Measurements from ENCODE around the gene RHBG.
"Not testable (repeated sequence)": the region's sequence is repeated elsewhere in the genome, so short reads cannot be mapped to it uniquely, and the experiment has no call there.

RHBG gene

GRCh38 chr1:156368889-156369684, at the start of gene RHBG:
TSS of gene RHBG (plus strand) at chr1:156369211. CDS start at chr1:156369250, 39 bp downstream.
- DNase-seq (ENCODE audit: low read depth, low spot score) = peak; percentile 55

GRCh38 chr1:156319664-156320063, 49.3 kb upstream of the RHBG start:
- DNase-seq (ENCODE audit: low read depth, low spot score) = peak; percentile 53

GRCh38 chr1:156320560-156320959, 48.5 kb upstream of the RHBG start:
- DNase-seq (ENCODE audit: low read depth, low spot score) = no peak

- DNase-seq (ENCODE audit: low read depth, low spot score) = not testable (repeated sequence)
Observed at GRCh38 chr1:156323179-156323578, 45.8 kb upstream of the RHBG start.

- no peak for DNase-seq (ENCODE audit: low read depth, low spot score)
Observed at GRCh38 chr1:156336242-156336641, 32.8 kb upstream of the RHBG start.

GRCh38 chr1:156337052-156337887, 31.7 kb upstream of the RHBG start:
- peak; percentile 15 for DNase-seq (ENCODE audit: low read depth, low spot score)

GRCh38 chr1:156337888-156338179, 31.2 kb upstream of the RHBG start:
- DNase-seq (ENCODE audit: low read depth, low spot score) = no peak

GRCh38 chr1:156338180-156338976, 30.6 kb upstream of the RHBG start, which contains the start of the genes CCT3 and TSACC:
TSS of gene CCT3 (minus strand) at chr1:156338292. CDS start at chr1:156338184, 108 bp downstream.
TSS of gene TSACC (plus strand) at chr1:156338526. CDS start at chr1:156339758, 1,232 bp downstream.
- peak; percentile 100 for DNase-seq (ENCODE audit: low read depth, low spot score)

- no peak for DNase-seq (ENCODE audit: low read depth, low spot score)
Observed at GRCh38 chr1:156342166-156342955, 26.6 kb upstream of the RHBG start.

- no peak for DNase-seq (ENCODE audit: low read depth, low spot score)
Observed at GRCh38 chr1:156344409-156344808, 24.6 kb upstream of the RHBG start.

- not testable (repeated sequence) for DNase-seq (ENCODE audit: low read depth, low spot score)
Observed at GRCh38 chr1:156346035-156346434, 23.0 kb upstream of the RHBG start.

GRCh38 chr1:156346636-156347035, 22.4 kb upstream of the RHBG start:
- DNase-seq (ENCODE audit: low read depth, low spot score) = peak; percentile 42

- DNase-seq (ENCODE audit: low read depth, low spot score) = peak; percentile 13
Observed at GRCh38 chr1:156347331-156347730, 21.7 kb upstream of the RHBG start.

- DNase-seq (ENCODE audit: low read depth, low spot score) = not testable (repeated sequence)
Observed at GRCh38 chr1:156352481-156352880, 16.5 kb upstream of the RHBG start.

- no peak for DNase-seq (ENCODE audit: low read depth, low spot score)
Observed at GRCh38 chr1:156356262-156356874, 12.6 kb upstream of the RHBG start.

- peak; percentile 73 for DNase-seq (ENCODE audit: low read depth, low spot score)
Observed at GRCh38 chr1:156356875-156357534, 12.0 kb upstream of the RHBG start.

GRCh38 chr1:156357977-156358376, 11.0 kb upstream of the RHBG start:
- no peak for DNase-seq (ENCODE audit: low read depth, low spot score)

GRCh38 chr1:156358641-156359040, 10.4 kb upstream of the RHBG start:
- no peak for DNase-seq (ENCODE audit: low read depth, low spot score)

- DNase-seq (ENCODE audit: low read depth, low spot score) = no peak
Observed at GRCh38 chr1:156359249-156359648, 9.8 kb upstream of the RHBG start.

GRCh38 chr1:156359973-156360372, 9.0 kb upstream of the RHBG start:
- DNase-seq (ENCODE audit: low read depth, low spot score) = no peak

Data from astrocyte of the hippocampus (primary cell).